GM19455 (cell line): ENCODE results near the gene CAMTA1.
"Not testable (repeated sequence)": the region's sequence is repeated elsewhere in the genome, so short reads cannot be mapped to it uniquely, and the experiment has no call there.

ENCODE experiments used
- ATAC-seq: cut with Tn5 transposase; IDR thresholded peaks from one replicate; pipeline ENCODE4 v1.9.1; 2021; ENCODE audit not compliant: unreplicated experiment

The CAMTA1 gene, protein sequence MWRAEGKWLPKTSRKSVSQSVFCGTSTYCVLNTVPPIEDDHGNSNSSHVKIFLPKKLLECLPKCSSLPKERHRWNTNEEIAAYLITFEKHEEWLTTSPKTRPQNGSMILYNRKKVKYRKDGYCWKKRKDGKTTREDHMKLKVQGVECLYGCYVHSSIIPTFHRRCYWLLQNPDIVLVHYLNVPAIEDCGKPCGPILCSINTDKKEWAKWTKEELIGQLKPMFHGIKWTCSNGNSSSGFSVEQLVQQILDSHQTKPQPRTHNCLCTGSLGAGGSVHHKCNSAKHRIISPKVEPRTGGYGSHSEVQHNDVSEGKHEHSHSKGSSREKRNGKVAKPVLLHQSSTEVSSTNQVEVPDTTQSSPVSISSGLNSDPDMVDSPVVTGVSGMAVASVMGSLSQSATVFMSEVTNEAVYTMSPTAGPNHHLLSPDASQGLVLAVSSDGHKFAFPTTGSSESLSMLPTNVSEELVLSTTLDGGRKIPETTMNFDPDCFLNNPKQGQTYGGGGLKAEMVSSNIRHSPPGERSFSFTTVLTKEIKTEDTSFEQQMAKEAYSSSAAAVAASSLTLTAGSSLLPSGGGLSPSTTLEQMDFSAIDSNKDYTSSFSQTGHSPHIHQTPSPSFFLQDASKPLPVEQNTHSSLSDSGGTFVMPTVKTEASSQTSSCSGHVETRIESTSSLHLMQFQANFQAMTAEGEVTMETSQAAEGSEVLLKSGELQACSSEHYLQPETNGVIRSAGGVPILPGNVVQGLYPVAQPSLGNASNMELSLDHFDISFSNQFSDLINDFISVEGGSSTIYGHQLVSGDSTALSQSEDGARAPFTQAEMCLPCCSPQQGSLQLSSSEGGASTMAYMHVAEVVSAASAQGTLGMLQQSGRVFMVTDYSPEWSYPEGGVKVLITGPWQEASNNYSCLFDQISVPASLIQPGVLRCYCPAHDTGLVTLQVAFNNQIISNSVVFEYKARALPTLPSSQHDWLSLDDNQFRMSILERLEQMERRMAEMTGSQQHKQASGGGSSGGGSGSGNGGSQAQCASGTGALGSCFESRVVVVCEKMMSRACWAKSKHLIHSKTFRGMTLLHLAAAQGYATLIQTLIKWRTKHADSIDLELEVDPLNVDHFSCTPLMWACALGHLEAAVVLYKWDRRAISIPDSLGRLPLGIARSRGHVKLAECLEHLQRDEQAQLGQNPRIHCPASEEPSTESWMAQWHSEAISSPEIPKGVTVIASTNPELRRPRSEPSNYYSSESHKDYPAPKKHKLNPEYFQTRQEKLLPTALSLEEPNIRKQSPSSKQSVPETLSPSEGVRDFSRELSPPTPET (N-terminal part only)

GRCh38 chr1:6785318-6785727 lies at the start of gene CAMTA1:
Gene CAMTA1, plus strand, starts transcription at chr1:6785454. Its CDS starts 77 bp downstream, at chr1:6785531.
- ATAC-seq, result peak; percentile 64

- no peak for ATAC-seq
These were observed 46.1 kb upstream of the CAMTA1 start for GRCh38 chr1:6738987-6739676.

DNA sequence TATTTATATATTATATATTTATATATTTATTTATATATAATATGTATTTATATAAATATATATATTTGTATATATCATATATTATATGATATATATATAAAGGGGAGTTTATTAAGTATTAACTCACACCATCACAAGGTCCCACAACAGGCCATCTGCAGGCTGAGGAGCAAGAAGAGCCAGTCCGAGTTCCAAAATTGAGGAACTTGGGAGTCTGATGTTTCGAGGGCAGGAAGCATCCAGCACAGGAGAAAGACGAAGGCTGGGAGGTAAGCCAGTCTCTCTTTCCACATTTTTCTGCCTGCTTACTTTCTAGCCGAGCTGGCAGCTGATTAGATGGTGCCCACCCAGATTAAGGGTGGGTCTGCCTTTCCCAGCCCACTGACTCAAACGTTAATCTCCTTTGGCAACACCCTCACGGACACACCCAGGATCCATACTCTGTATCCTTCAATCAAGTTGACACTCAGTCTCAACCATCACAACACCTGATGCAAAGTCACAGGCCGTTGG lies 42.5 kb upstream of the CAMTA1 start:
- not testable (repeated sequence) for ATAC-seq

DNA sequence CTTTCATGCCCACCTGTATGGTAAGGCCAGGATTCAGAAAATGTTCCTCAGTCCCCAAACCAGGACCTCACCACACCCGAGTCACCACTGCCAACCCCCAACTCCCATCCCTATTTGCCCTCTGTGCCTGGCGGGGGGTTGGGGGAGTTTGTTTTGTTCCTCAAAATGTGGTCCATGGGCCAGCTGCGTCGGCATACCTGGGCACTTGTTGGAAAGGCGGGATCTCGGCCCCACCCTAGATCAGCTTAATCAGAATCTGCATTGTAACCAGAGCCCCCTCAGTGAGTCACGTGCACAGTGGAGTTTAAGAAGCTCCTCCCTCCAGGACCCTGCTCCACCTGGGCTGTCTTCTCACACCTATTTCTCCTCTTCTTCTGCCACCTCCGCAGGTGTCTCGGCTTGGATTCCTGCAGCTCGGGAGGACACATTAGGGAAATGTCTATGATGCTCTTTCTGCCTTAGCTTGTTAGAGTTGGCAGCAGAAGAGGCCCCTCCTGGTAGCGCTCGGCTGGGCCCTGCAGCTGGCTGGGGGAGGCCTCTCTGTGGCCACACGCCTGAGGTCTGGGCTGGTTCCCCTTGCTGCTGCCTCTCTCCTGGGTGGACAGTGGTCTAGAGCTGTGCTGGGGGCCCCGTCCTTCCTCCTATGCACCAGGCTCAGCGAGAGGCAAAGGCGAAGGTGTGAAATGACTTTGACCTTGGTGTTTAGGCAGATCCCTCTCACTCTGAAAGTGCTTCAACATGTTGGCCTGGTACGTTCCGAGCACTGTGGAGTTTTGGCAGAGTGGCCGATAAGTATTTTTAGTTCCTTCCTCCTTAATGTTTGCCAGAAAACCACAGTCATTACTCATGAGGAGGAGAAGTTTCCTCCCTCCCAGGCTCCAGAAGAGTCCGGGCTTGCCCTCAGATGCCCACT lies 41.8 kb upstream of the CAMTA1 start:
- no peak for ATAC-seq

DNA sequence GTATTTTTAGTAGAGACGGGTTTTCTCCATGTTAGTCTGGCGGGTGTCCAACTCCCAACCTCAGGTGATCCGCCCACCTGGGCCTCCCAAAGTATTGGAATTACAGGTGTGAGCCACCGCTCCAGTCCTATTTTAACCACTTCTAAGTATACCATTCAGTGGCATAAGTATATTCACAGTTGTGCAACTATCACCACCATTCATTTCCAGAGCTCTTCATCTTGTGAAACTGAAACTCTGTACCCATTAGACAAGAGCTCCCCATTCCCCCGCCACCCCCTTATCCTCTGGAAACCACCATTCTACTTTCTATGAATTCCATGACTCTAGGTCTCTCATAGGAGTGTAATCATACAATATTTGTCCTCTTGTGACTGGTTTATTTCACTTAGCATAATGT lies 40.2 kb upstream of the CAMTA1 start:
- no peak for ATAC-seq

DNA sequence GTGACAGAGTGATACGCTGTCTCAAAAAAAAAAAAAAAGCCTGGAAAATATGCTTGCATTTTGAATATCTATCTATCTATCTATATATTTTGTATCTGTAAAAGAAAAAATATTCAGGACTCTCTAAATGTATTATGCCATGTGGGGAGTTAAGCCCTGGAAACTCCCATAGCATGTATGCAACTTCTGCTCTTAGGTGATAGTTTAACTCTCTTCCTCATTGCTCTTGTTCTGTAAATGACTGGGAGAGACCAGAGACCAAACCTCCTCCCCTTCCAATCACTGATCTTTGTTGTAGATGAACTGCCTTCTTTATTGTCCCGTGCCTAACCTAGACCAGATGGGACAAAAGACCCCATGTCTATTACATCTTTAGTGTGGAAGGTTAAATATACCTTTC lies 37.6 kb upstream of the CAMTA1 start:
- no peak for ATAC-seq

- no peak for ATAC-seq
These were observed 34.8 kb upstream of the CAMTA1 start for GRCh38 chr1:6750490-6750889.

- no peak for ATAC-seq
These were observed 31.7 kb upstream of the CAMTA1 start for GRCh38 chr1:6753320-6754140.

GRCh38 chr1:6756457-6756856 lies 28.8 kb upstream of the CAMTA1 start:
- no peak for ATAC-seq

GRCh38 chr1:6757719-6758435 lies 27.4 kb upstream of the CAMTA1 start:
- no peak for ATAC-seq

DNA sequence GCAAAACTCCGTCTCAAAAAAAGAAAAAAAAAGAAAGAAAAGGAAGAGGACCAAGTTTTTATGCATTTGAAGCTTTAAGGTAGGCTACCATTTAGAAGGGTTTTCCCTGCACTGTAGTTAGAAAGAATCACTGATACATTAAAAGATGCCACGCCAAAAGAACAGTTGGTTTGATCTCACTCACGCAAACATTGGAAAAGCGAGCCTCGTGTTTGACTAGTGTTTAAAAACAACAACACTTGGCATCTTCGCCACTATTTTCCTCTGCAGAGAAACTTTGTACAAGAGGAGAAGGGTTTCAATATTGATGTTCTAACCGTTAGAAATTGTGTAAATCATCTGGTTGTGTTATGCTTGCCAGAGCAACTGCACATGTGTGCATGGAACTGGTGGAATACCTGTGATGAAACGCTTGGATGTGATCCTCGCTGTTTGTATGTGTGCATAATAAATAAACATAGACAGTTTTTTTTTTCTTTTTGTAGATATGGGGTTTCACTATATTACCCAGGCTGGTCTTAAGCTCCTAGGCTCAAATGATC lies 24.0 kb upstream of the CAMTA1 start:
- ATAC-seq, result no peak

GRCh38 chr1:6762060-6762459 lies 23.2 kb upstream of the CAMTA1 start:
- ATAC-seq, result no peak

- ATAC-seq, result no peak
These were observed 14.4 kb upstream of the CAMTA1 start for GRCh38 chr1:6770751-6771440.

- ATAC-seq, result no peak
These were observed 13.8 kb upstream of the CAMTA1 start for GRCh38 chr1:6771441-6771769.

GRCh38 chr1:6774381-6774780 lies 10.9 kb upstream of the CAMTA1 start:
- no peak for ATAC-seq

GRCh38 chr1:6775261-6776043 lies 9.8 kb upstream of the CAMTA1 start:
- ATAC-seq, result no peak
